Measurements from ENCODE around the gene ALPG. TPM values are rescaled to one million over a fixed set of nuclear protein-coding genes. Genes with fewer than 3 reads are reported as not detected.

The ALPG gene
- total and polyA plus RNA-seq, 2 of the 4 experiments (the other 2 are of a cell fraction), result not detected

DNA sequence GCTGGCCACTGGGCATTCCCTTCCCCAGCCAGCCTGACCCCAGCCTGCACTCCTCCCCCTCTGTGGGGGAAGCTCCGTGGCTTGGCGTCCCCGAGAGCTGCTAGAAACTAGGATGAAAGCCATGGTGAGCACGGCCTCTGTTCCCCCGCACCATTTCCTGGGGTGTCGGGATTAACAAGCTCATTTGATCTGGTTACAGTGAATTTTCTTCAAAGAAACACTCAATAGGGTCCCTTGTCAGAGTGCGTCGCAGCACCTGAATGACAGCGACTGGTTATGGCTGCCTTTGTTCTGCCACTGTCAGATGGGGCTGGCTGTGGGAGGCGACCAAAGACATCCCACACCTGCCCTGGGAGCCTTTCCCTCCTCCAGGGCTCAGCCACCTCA, 41.7 kb downstream of the ALPG start:
- H3K56ac ChIP-seq (ENCODE audit: extremely low read depth, insufficient read depth, low read length), result no peak overlapping the region
- H3K14ac ChIP-seq (replicated peaks; ENCODE audit: low read depth, low read length), result no peak overlapping the region
- H2BK5ac ChIP-seq (ENCODE audit: low read depth, low read length, poor library complexity, severe bottlenecking), result no peak overlapping the region
- no peaks in the 10 kb centered on the region for H3K36me3 ChIP-seq (ENCODE audit: control insufficient read depth, insufficient read depth, low read length)
- H3K9me1 ChIP-seq (ENCODE audit: insufficient read depth, low read length), result no peaks in the 10 kb centered on the region
- no peak for ATAC-seq (ENCODE audit: low read depth)
- intact Hi-C loops (cut with micrococcal nuclease), result no loop called here
- no peak overlapping the region for H3K18ac ChIP-seq (ENCODE audit: low read depth, low read length)
- no CpG with 5 or more reads among the region's 10 CpGs for WGBS, 2 experiments (ENCODE audit: extremely low coverage in 2 of 2, insufficient read length in 1 of 2)
- H3K9ac ChIP-seq (ENCODE audit: low read depth, low read length), result no peak overlapping the region
- H3K27ac ChIP-seq (ENCODE audit: insufficient read depth, low read length), result no peak overlapping the region
- H2AK5ac ChIP-seq (ENCODE audit: low read depth, low read length), result no peak overlapping the region
- no peak overlapping the region for H4K8ac ChIP-seq (ENCODE audit: low read depth in 2 of 2, low read length in 2 of 2)
- no peak overlapping the region for H2BK120ac ChIP-seq (ENCODE audit: low read depth, low read length)
- no peaks in the 10 kb centered on the region for H3K4me1 ChIP-seq (ENCODE audit: control insufficient read depth, insufficient read depth, low read length)
- H3K4me2 ChIP-seq (ENCODE audit: low read depth, low read length), result no peak overlapping the region
- H3K9me3 ChIP-seq (ENCODE audit: control insufficient read depth, insufficient read depth, low read length), result no peaks in the 10 kb centered on the region
- in situ Hi-C loops (cut with MboI; ENCODE audit: low sequenced_read_pairs), result no loop called here
- POLR2A ChIA-PET (ENCODE audit: unreplicated experiment), result no interaction called here
- no peak overlapping the region for H2AFZ ChIP-seq (replicated peaks; ENCODE audit: low read length, poor library complexity)
- TF ChIP-seq MXI1 (IDR thresholded peaks at IDR 0.05; ENCODE audit: borderline replicate concordance, low read depth, low read length), result no peak
- TF ChIP-seq CEBPB (IDR thresholded peaks at IDR 0.05; ENCODE audit: low read depth, low read length), result no peak
- TF ChIP-seq MAFK (IDR thresholded peaks at IDR 0.05; ENCODE audit: low read depth, low read length), result no peak
- TF ChIP-seq CTCF (conservative IDR thresholded peaks at IDR 0.05; ENCODE audit: low read depth, low read length), result no peak
- no peak for TF ChIP-seq USF2 (IDR thresholded peaks at IDR 0.05; ENCODE audit: low read depth, low read length)
- no peak for TF ChIP-seq RAD21 (IDR thresholded peaks at IDR 0.05; ENCODE audit: low read length)
- no peak for TF ChIP-seq NFE2L2 (IDR thresholded peaks at IDR 0.05; ENCODE audit: low read depth, low read length)
- dilution Hi-C loops (cut with HindIII; ENCODE audit: low sequenced_read_pairs, unreplicated experiment), result no loop called here
- CTCF ChIA-PET, result interaction anchor here (1.4 kb wide), 1 partner anchor 548 kb away, joined by 4 read pairs; no protein-coding TSS in a partner anchor
- H4K5ac ChIP-seq (ENCODE audit: low read depth, low read length), result no peak overlapping the region
- no peaks in the 10 kb centered on the region for H3K79me1 ChIP-seq (ENCODE audit: low read depth in 1 of 2, low read length in 2 of 2)
- no TSS peak for BruUV-seq (replicated peaks)
- H3K4ac ChIP-seq (ENCODE audit: low read depth, low read length), result no peak overlapping the region
- H2AK9ac ChIP-seq (replicated peaks; ENCODE audit: low read depth, low read length, poor library complexity), result no peak overlapping the region
- H3K23ac ChIP-seq (ENCODE audit: low read depth, low read length), result no peak overlapping the region
- no peak overlapping the region for H2BK15ac ChIP-seq (ENCODE audit: low read depth, low read length)
- H2BK20ac ChIP-seq (ENCODE audit: low read depth, low read length), result no peak overlapping the region
- no peak for DNase-seq
- H4K20me1 ChIP-seq (ENCODE audit: insufficient read depth, low read length), result no peaks in the 10 kb centered on the region
- H4K91ac ChIP-seq (ENCODE audit: insufficient read depth, low read depth, low read length), result no peak overlapping the region
- no peak overlapping the region for H3K4me3 ChIP-seq (ENCODE audit: insufficient read depth, low read depth, low read length)
- peaks cover 9% of the 10 kb centered on the region for H3K27me3 ChIP-seq (ENCODE audit: control insufficient read depth, insufficient read depth, low read length)
